ENCODE results near the gene MAN1C1. TPM values are rescaled to one million over a fixed set of nuclear protein-coding genes. Genes with fewer than 3 reads are reported as not detected.

MAN1C1 gene
- total and polyA plus RNA-seq, 2 donors (not counting 1 experiment from before 2014, with no cell fraction given), result 0.31 to 0.89 TPM

- Mint-ChIP-seq H3K27me3 (peaks cover 35% of the 10 kb centered on the region), H3K4me1 (no peaks in the 10 kb centered on the region), H3K4me3 (no peak overlapping the region), H3K27ac (no peak overlapping the region), H3K9me3 (ENCODE audit: insufficient read depth) (no peaks in the 10 kb centered on the region)
- Histone ChIP-seq H3K36me3 (replicated peaks in 1 of 2; ENCODE audit: control extremely low read depth in 1 of 2, control insufficient read depth in 1 of 2, extremely low read depth in 1 of 2, insufficient read depth in 2 of 2, low read length in 1 of 2) (no peaks in the 10 kb centered on the region), H3K4me2 (replicated peaks; ENCODE audit: low read depth, low read length, poor library complexity, severe bottlenecking) (no peak overlapping the region), H3K27me3 (replicated peaks in 1 of 4; ENCODE audit: control extremely low read depth in 1 of 4, control insufficient read depth in 3 of 4, insufficient read depth in 4 of 4, low read length in 3 of 4) (peaks cover 0 to 5% (median 0%) of the 10 kb centered on the region in 4 experiments), H3K4me1 (ENCODE audit: control insufficient read depth in 2 of 2, insufficient read depth in 2 of 2, low read length in 2 of 2) (no peaks in the 10 kb centered on the region), H3K9ac (ENCODE audit: low read length) (no peak overlapping the region), H2AFZ (ENCODE audit: insufficient read depth, low read depth, low read length, poor library complexity, severe bottlenecking) (no peak overlapping the region), H4K20me1 (ENCODE audit: control insufficient read depth, insufficient read depth, low read length, poor library complexity, severe bottlenecking) (no peaks in the 10 kb centered on the region), H3K79me2 (ENCODE audit: control insufficient read depth, insufficient read depth, low read length) (no peaks in the 10 kb centered on the region), H3K27ac (ENCODE audit: low read length in 2 of 2) (no peak overlapping the region), H3K9me3 (ENCODE audit: control extremely low read depth in 1 of 3, control insufficient read depth in 2 of 3, insufficient read depth in 1 of 3, low read length in 2 of 3) (no peaks in the 10 kb centered on the region), H3K4me3 (ENCODE audit: control extremely low read depth in 1 of 5, extremely low read depth in 1 of 5, insufficient read depth in 1 of 5, low read depth in 2 of 5, low read length in 4 of 5) (no peak overlapping the region)
- ATAC-seq (ENCODE audit: low read depth), result no peak
- no peak for DNase-seq
- 73% methylated on average over 6 of the region's 7 CpGs for WGBS (ENCODE audit: insufficient coverage)
- intact Hi-C loops (cut with micrococcal nuclease), result no loop called here
- ChIA-PET POLR2A (no interaction called here), CTCF (no interaction called here)
- no peak for TF ChIP-seq EZH2 (IDR thresholded peaks at IDR 0.05; ENCODE audit: borderline replicate concordance, insufficient read depth, low read depth, low read length, poor library complexity, severe bottlenecking)
Observed at GRCh38 chr1:25700626-25701025, 84.0 kb downstream of the MAN1C1 start.

- DNase-seq (no peak), ATAC-seq (ENCODE audit: low read depth) (no peak)
- POLR2A ChIA-PET, result no interaction called here
- no peak overlapping the region for H3K4me3 Mint-ChIP-seq
- Histone ChIP-seq H3K4me3 (ENCODE audit: control extremely low read depth in 1 of 5, extremely low read depth in 1 of 5, insufficient read depth in 1 of 5, low read depth in 2 of 5, low read length in 4 of 5) (no peak overlapping the region), H3K27ac (ENCODE audit: low read length in 2 of 2) (no peak overlapping the region), H3K4me2 (replicated peaks; ENCODE audit: low read depth, low read length, poor library complexity, severe bottlenecking) (no peak overlapping the region), H4K20me1 (ENCODE audit: control insufficient read depth, insufficient read depth, low read length, poor library complexity, severe bottlenecking) (no peaks in the 10 kb centered on the region), H3K9ac (ENCODE audit: low read length) (no peak overlapping the region), H3K79me2 (ENCODE audit: control insufficient read depth, insufficient read depth, low read length) (no peaks in the 10 kb centered on the region), H3K4me1 (ENCODE audit: control insufficient read depth in 2 of 2, insufficient read depth in 2 of 2, low read length in 2 of 2) (no peaks in the 10 kb centered on the region), H3K36me3 (replicated peaks in 1 of 2; ENCODE audit: control extremely low read depth in 1 of 2, control insufficient read depth in 1 of 2, extremely low read depth in 1 of 2, insufficient read depth in 2 of 2, low read length in 1 of 2) (no peaks in the 10 kb centered on the region), H3K27me3 (replicated peaks in 1 of 4; ENCODE audit: control extremely low read depth in 1 of 4, control insufficient read depth in 3 of 4, insufficient read depth in 4 of 4, low read length in 3 of 4) (peaks cover 0 to 5% (median 0%) of the 10 kb centered on the region in 4 experiments), H2AFZ (ENCODE audit: insufficient read depth, low read depth, low read length, poor library complexity, severe bottlenecking) (no peak overlapping the region), H3K9me3 (ENCODE audit: control extremely low read depth in 1 of 3, control insufficient read depth in 2 of 3, insufficient read depth in 1 of 3, low read length in 2 of 3) (no peaks in the 10 kb centered on the region)
- 83% methylated on average over 9 of the region's 9 CpGs for WGBS (ENCODE audit: insufficient coverage)
- H3K27ac Mint-ChIP-seq, result no peak overlapping the region
- CTCF ChIA-PET, result no interaction called here
- H3K4me1 Mint-ChIP-seq, result no peaks in the 10 kb centered on the region
- H3K9me3 Mint-ChIP-seq (ENCODE audit: insufficient read depth), result no peaks in the 10 kb centered on the region
- intact Hi-C loops (cut with micrococcal nuclease), result no loop called here
- H3K27me3 Mint-ChIP-seq, result peaks cover 39% of the 10 kb centered on the region
- TF ChIP-seq CTCF (IDR thresholded peaks at IDR 0.05), result no peak
- TF ChIP-seq EZH2 (IDR thresholded peaks at IDR 0.05; ENCODE audit: borderline replicate concordance, insufficient read depth, low read depth, low read length, poor library complexity, severe bottlenecking), result no peak
Observed at GRCh38 chr1:25701030-25701785, 84.6 kb downstream of the MAN1C1 start.
